ENCODE data around the gene ERRFI1. TPM values are rescaled to one million over a fixed set of nuclear protein-coding genes. Genes with fewer than 3 reads are reported as not detected.
A peak's percentile ranks its signal among the peaks of the same experiment; 100 is the strongest.

The ERRFI1 gene
- total RNA-seq, 4 donors from 2014 or later: 108 to 313 (median 204) TPM

GRCh38 chr1:7984811-7985210 lies 41.3 kb downstream of the ERRFI1 start:
- no peak for DNase-seq (ENCODE audit: low spot score)
- no peak for ATAC-seq (ENCODE audit: low FRiP score)
- TF ChIP-seq CTCF (IDR thresholded peaks at IDR 0.05): no peak

GRCh38 chr1:7983086-7983778 lies 42.9 kb downstream of the ERRFI1 start:
- DNase-seq (ENCODE audit: low spot score): no peak
- TF ChIP-seq CTCF (IDR thresholded peaks at IDR 0.05): no peak
- no peak for ATAC-seq (ENCODE audit: low FRiP score)

GRCh38 chr1:7980984-7981383 lies 45.1 kb downstream of the ERRFI1 start:
- TF ChIP-seq CTCF (IDR thresholded peaks at IDR 0.05): no peak
- DNase-seq (ENCODE audit: low spot score): no peak
- no peak for ATAC-seq (ENCODE audit: low FRiP score)

- ATAC-seq (ENCODE audit: low FRiP score): peak; percentile 82
Measured at GRCh38 chr1:7975212-7975865, 50.8 kb downstream of the ERRFI1 start.

GRCh38 chr1:7973086-7973485 lies 53.0 kb downstream of the ERRFI1 start:
- ATAC-seq (ENCODE audit: low FRiP score) (no peak), DNase-seq (ENCODE audit: low spot score) (no peak)
- TF ChIP-seq CTCF (IDR thresholded peaks at IDR 0.05): no peak

More at GRCh38 chr1:7975212-7975865, 50.8 kb downstream of the ERRFI1 start:
- TF ChIP-seq CTCF (IDR thresholded peaks at IDR 0.05): peak in 2 of 3 donors; percentile 11 to 70
- DNase-seq (ENCODE audit: low spot score): peak; percentile 47

GRCh38 chr1:7972285-7972684 lies 53.8 kb downstream of the ERRFI1 start:
- TF ChIP-seq CTCF (IDR thresholded peaks at IDR 0.05): no peak
- DNase-seq (ENCODE audit: low spot score) (no peak), ATAC-seq (ENCODE audit: low FRiP score) (no peak)

- DNase-seq (ENCODE audit: low spot score): no peak
- ATAC-seq (ENCODE audit: low FRiP score): no peak
- TF ChIP-seq CTCF (IDR thresholded peaks at IDR 0.05): no peak
Measured at GRCh38 chr1:7971024-7971423, 55.1 kb downstream of the ERRFI1 start.
